Glutamatergic neuron (in vitro differentiated cells): ENCODE results near the gene PTPN3. TPM values are rescaled to one million over a fixed set of nuclear protein-coding genes. Genes with fewer than 3 reads are reported as not detected.
"Not testable (repeated sequence)": the region's sequence is repeated elsewhere in the genome, so short reads cannot be mapped to it uniquely, and the experiment has no call there.

Experiments
- DNase-seq: peaks from one replicate; pipeline ENCODE4 v3.0.0; 2022
- H3K27ac Mint-ChIP-seq: one replicate; pipeline ENCODE4 v1.8.0; 2020; ENCODE audit warnings: mild to moderate bottlenecking, mixed read lengths, inconsistent platforms; ENCODE audit not compliant: unreplicated experiment
- H3K27me3 Mint-ChIP-seq: one replicate; pipeline ENCODE4 v1.8.0; 2020; ENCODE audit warnings: mild to moderate bottlenecking, moderate library complexity, mixed read lengths, inconsistent platforms; ENCODE audit not compliant: unreplicated experiment
- H3K36me3 Mint-ChIP-seq: one replicate; pipeline ENCODE4 v1.8.0; 2020; ENCODE audit warnings: mild to moderate bottlenecking, mixed read lengths, inconsistent platforms; ENCODE audit not compliant: unreplicated experiment
- H3K4me1 Mint-ChIP-seq: one replicate; pipeline ENCODE4 v1.8.0; 2020; ENCODE audit warnings: mild to moderate bottlenecking, low read depth, mixed read lengths, inconsistent platforms; ENCODE audit not compliant: unreplicated experiment
- H3K4me3 Mint-ChIP-seq: one replicate; pipeline ENCODE4 v1.8.0; 2020; ENCODE audit warnings: mild to moderate bottlenecking, mixed read lengths, inconsistent platforms; ENCODE audit not compliant: unreplicated experiment
- H3K9me3 Mint-ChIP-seq: one replicate; pipeline ENCODE4 v1.8.0; 2020; ENCODE audit warnings: mild to moderate bottlenecking, moderate library complexity, mixed read lengths, inconsistent platforms; ENCODE audit not compliant: unreplicated experiment
- CTCF ChIP-seq: fragments of 200-600 bp; sonication (generic); IDR thresholded peaks from one replicate; pipeline ENCODE4 v1.5.0; 2021; ENCODE audit not compliant: partially characterized antibody, unreplicated experiment
- total RNA-seq: library from RNA; stranded (reverse); fragmentation: NEBNext Ultra II Directional; extraction: Animal tissue kit (Norgen Biotek cat#: 25700); gene quantifications from one replicate; pipeline ENCODE4 v1.2.1, GENCODE V29; 2021; ENCODE audit not compliant: unreplicated experiment

PTPN3 gene
- total RNA-seq, 1 donor from 2014 or later = 1.6 TPM

DNA sequence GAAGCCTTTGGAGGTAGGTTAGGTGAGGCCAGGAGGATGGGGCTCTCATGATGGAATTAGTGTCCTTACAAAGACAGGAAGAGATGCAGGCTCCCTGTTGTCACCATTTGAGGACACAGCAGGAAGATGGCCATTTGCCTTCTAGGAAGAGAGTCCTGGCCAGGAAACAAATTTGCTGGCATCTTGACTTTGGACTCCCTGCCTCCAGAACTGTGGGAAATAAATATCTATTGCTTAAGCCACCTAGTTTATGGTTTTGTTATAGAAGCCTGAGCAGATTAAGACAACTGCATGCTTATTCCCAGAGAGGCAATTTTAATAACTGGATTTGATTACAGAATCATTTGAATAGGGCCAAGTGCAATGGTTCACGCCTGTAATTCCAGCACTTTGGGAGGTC is 126.7 kb downstream of the PTPN3 start:
- H3K36me3 Mint-ChIP-seq = no peaks in the 10 kb centered on the region
- peaks cover 3% of the 10 kb centered on the region for H3K27me3 Mint-ChIP-seq
- no peak for DNase-seq
- no peak for TF ChIP-seq CTCF
- H3K9me3 Mint-ChIP-seq = peaks cover 3% of the 10 kb centered on the region
- H3K4me1 Mint-ChIP-seq = peaks cover 2% of the 10 kb centered on the region
- no peak overlapping the region for H3K4me3 Mint-ChIP-seq
- no peak overlapping the region for H3K27ac Mint-ChIP-seq

DNA sequence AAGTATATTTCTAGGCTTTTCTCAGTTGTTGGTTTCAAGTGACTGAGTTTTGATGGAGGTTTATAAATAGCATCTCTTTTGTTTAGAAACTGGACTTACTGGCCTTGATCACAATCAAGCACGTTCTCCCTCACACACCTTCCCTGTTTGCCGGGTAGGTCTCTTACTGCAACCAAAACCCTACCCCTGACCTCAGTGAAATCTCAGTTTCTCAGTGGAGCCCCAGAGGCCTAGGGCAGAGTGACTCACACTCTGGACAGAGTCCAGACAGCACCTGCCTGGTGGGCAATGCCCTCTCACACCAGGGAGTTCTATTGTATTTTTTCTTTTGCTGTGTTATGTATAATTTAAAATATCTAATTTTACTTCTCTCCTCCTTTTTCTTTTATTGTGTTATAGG is 128.8 kb downstream of the PTPN3 start:
- Mint-ChIP-seq H3K36me3 (no peaks in the 10 kb centered on the region), H3K27me3 (peaks cover 3% of the 10 kb centered on the region), H3K4me3 (no peak overlapping the region), H3K9me3 (peaks cover 3% of the 10 kb centered on the region), H3K27ac (no peak overlapping the region), H3K4me1 (peaks cover 2% of the 10 kb centered on the region)
- DNase-seq = no peak
- TF ChIP-seq CTCF = no peak

- Mint-ChIP-seq H3K9me3 (peaks cover 1% of the 10 kb centered on the region), H3K36me3 (no peaks in the 10 kb centered on the region), H3K27me3 (peaks cover 4% of the 10 kb centered on the region), H3K4me3 (no peak overlapping the region), H3K27ac (no peak overlapping the region), H3K4me1 (no peaks in the 10 kb centered on the region)
- no peak for TF ChIP-seq CTCF
- DNase-seq = no peak
These were observed 137.3 kb downstream of the PTPN3 start for GRCh38 chr9:109360771-109361170.

- H3K4me3 Mint-ChIP-seq, H3K36me3 Mint-ChIP-seq, H3K4me1 Mint-ChIP-seq, H3K27me3 Mint-ChIP-seq, H3K9me3 Mint-ChIP-seq, DNase-seq, H3K27ac Mint-ChIP-seq: not testable (repeated sequence)
These were observed 139.0 kb downstream of the PTPN3 start for GRCh38 chr9:109358968-109359603.

DNA sequence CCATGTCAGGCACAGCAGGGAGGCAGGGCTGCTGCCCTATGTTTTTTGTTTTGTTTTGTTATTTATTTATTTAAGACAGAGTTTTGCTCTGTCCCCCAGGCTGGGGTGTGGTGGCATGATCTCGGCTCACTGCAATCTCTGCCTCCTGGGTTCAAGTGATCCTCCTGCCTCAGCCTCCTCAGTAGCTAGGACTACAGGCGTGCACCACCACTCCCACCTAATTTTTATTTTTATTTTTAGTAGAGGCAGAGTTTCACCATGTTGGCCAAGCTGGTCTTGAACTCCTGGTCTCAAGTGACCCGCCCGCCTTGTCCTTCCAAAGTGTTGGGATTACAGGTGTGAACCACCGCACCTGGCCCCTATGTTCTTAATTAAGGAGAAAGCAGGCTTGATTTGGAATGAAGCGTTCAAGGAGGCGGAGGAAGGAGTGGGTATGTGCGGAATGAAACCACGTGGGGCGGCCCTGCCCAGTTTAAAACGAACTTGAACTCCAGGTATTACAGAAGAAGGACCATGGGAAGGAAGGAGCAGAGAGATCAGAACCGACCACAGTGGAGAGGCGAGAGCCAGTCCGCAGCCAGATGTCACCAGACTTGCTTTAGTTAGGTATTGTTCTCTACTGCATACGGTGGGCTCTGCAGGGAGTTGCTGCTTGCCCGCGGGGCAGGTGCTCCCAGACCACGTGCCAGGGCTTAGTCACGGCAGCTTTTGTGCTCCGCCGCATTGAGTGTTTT is 142.4 kb downstream of the PTPN3 start:
- H3K4me3 Mint-ChIP-seq = no peak overlapping the region
- TF ChIP-seq CTCF = no peak

More for the DNA sequence above, 142.4 kb downstream of the PTPN3 start:
- no peaks in the 10 kb centered on the region for H3K27me3 Mint-ChIP-seq
- no peak overlapping the region for H3K27ac Mint-ChIP-seq
- no peak for DNase-seq
- H3K9me3 Mint-ChIP-seq = peaks cover 6% of the 10 kb centered on the region
- H3K4me1 Mint-ChIP-seq = no peaks in the 10 kb centered on the region
- H3K36me3 Mint-ChIP-seq = no peaks in the 10 kb centered on the region
